IMR-90 (cell line): ENCODE data around the gene RGSL1. TPM values are rescaled to one million over a fixed set of nuclear protein-coding genes. Genes with fewer than 3 reads are reported as not detected.

Source experiments
- ATAC-seq: fragments of 200-7000 bp; cut with Tn5 transposase; 2 replicates; pipeline ENCODE4 v1.9.1; 2020; ENCODE audit warnings: low read depth, mild to moderate bottlenecking, moderate library complexity
- BruUV-seq: library from RNA; stranded (reverse); fragments of 400-500 nt; replicated peaks from 2 replicates; lab custom pipeline; 2021; lab: Mats Ljungman, UMichigan
- CTCF ChIA-PET: fragments of 300-600 bp; formaldehyde crosslinking; extraction: SDS; loops from one replicate; lab custom pipeline; 2021; ENCODE audit warnings: antibody characterized with exemption; lab: Yijun Ruan, JAX
- POLR2A ChIA-PET: fragments of 300-600 bp; sonication (Branson Sonifier 250); formaldehyde crosslinking; loops from one replicate; lab custom pipeline; 2022; ENCODE audit warnings: antibody characterized with exemption; ENCODE audit not compliant: unreplicated experiment; lab: Charles Lee
- DNase-seq: peaks from one replicate; pipeline ENCODE4 v3.0.0; 2013
- H2AFZ ChIP-seq: replicated peaks from 2 replicates; pipeline ENCODE3; 2013; ENCODE audit warnings: low read length, mild to moderate bottlenecking; ENCODE audit not compliant: poor library complexity
- H2AK5ac ChIP-seq: 2 replicates; pipeline ENCODE4 v1.6.1; 2013; ENCODE audit warnings: low read depth, low read length, inconsistent platforms
- H2AK9ac ChIP-seq: replicated peaks from 2 replicates; pipeline ENCODE3; 2013; ENCODE audit warnings: mild to moderate bottlenecking, low read depth, low read length, moderate library complexity; ENCODE audit not compliant: poor library complexity
- H2BK120ac ChIP-seq: 2 replicates; pipeline ENCODE4 v1.6.1; 2013; ENCODE audit warnings: low read depth, low read length, inconsistent platforms
- H2BK15ac ChIP-seq: 3 replicates; pipeline ENCODE4 v1.6.1; 2013; ENCODE audit warnings: low read depth, low read length, inconsistent platforms
- H2BK20ac ChIP-seq: 2 replicates; pipeline ENCODE4 v1.6.1; 2013; ENCODE audit warnings: low read depth, mild to moderate bottlenecking, inconsistent platforms, low read length, moderate library complexity
- H2BK5ac ChIP-seq: 2 replicates; pipeline ENCODE4 v1.6.1; 2013; ENCODE audit warnings: mild to moderate bottlenecking, low read depth, low read length, inconsistent platforms; ENCODE audit not compliant: poor library complexity, severe bottlenecking
- H3K14ac ChIP-seq: replicated peaks from 2 replicates; pipeline ENCODE4 v1.6.1; 2013; ENCODE audit warnings: low read depth, low read length, inconsistent platforms
- H3K18ac ChIP-seq: 2 replicates; pipeline ENCODE4 v1.6.1; 2013; ENCODE audit warnings: low read depth, low read length, control low read depth
- H3K23ac ChIP-seq: 2 replicates; pipeline ENCODE4 v1.6.1; 2013; ENCODE audit warnings: low read depth, low read length, inconsistent platforms
- H3K27ac ChIP-seq: 2 replicates; pipeline ENCODE4 v1.5.1; 2013; ENCODE audit warnings: mild to moderate bottlenecking, control low read depth, low read length; ENCODE audit not compliant: insufficient read depth
- H3K27me3 ChIP-seq: 2 replicates; pipeline ENCODE4 v1.6.1; 2013; ENCODE audit warnings: low read length; ENCODE audit not compliant: control insufficient read depth, insufficient read depth
- H3K36me3 ChIP-seq: 2 replicates; pipeline ENCODE4 v1.6.1; 2013; ENCODE audit warnings: low read length, mixed read lengths; ENCODE audit not compliant: control insufficient read depth, insufficient read depth
- H3K4ac ChIP-seq: 2 replicates; pipeline ENCODE4 v1.6.1; 2013; ENCODE audit warnings: low read depth, low read length, inconsistent platforms
- H3K4me1 ChIP-seq: 2 replicates; pipeline ENCODE4 v1.6.1; 2013; ENCODE audit warnings: low read length, mixed read lengths; ENCODE audit not compliant: control insufficient read depth, insufficient read depth
- H3K4me2 ChIP-seq: 2 replicates; pipeline ENCODE4 v1.6.1; 2013; ENCODE audit warnings: low read depth, mild to moderate bottlenecking, control low read depth, low read length, moderate library complexity
- H3K4me3 ChIP-seq: 2 replicates; pipeline ENCODE4 v1.5.1; 2013; ENCODE audit warnings: low read depth, mild to moderate bottlenecking, control low read depth, low read length, moderate library complexity; ENCODE audit not compliant: insufficient read depth
- H3K56ac ChIP-seq: 2 replicates; pipeline ENCODE4 v1.6.1; 2013; ENCODE audit warnings: low read length, inconsistent platforms; ENCODE audit not compliant: insufficient read depth; ENCODE audit errors: extremely low read depth
- H3K79me1 ChIP-seq, 2 experiments: 2 replicates each; pipeline ENCODE4 v1.6.1; 2013; ENCODE audit warnings: low read length in 2 of 2, inconsistent platforms in 1 of 2, low read depth in 1 of 2
- H3K9ac ChIP-seq: 2 replicates; pipeline ENCODE4 v1.6.1; 2013; ENCODE audit warnings: low read depth, low read length, control low read depth
- H3K9me1 ChIP-seq: 2 replicates; pipeline ENCODE4 v1.6.1; 2013; ENCODE audit warnings: low read length, inconsistent platforms; ENCODE audit not compliant: insufficient read depth
- H3K9me3 ChIP-seq: 2 replicates; pipeline ENCODE4 v1.6.1; 2013; ENCODE audit warnings: low read length; ENCODE audit not compliant: control insufficient read depth, insufficient read depth
- H4K20me1 ChIP-seq: 2 replicates; pipeline ENCODE4 v1.6.1; 2013; ENCODE audit warnings: low read length, inconsistent platforms; ENCODE audit not compliant: insufficient read depth
- H4K5ac ChIP-seq: 2 replicates; pipeline ENCODE4 v1.6.1; 2013; ENCODE audit warnings: mild to moderate bottlenecking, low read depth, low read length, control low read depth
- H4K8ac ChIP-seq, 2 experiments: 2 replicates each; pipeline ENCODE4 v1.6.1; 2013; ENCODE audit warnings: low read depth in 2 of 2, low read length in 2 of 2, control low read depth in 1 of 2, inconsistent platforms in 1 of 2
- H4K91ac ChIP-seq: 2 replicates; pipeline ENCODE4 v1.6.1; 2013; ENCODE audit warnings: low read depth, low read length, inconsistent platforms; ENCODE audit not compliant: insufficient read depth
- BHLHE40 ChIP-seq: fragments of 150-350 bp; IDR thresholded peaks from 2 replicates; pipeline ENCODE4 v1.6.1; 2016; ENCODE audit warnings: mild to moderate bottlenecking, low read depth, low read length
- CEBPB ChIP-seq: IDR thresholded peaks from 2 replicates; pipeline ENCODE4 v1.6.1; 2012; ENCODE audit warnings: low read depth, low read length, improper control_type of control experiment
- CHD1 ChIP-seq: IDR thresholded peaks from 2 replicates; pipeline ENCODE4 v1.6.1; 2012; ENCODE audit warnings: low read depth, low read length, improper control_type of control experiment
- FOS ChIP-seq: fragments of 150-350 bp; IDR thresholded peaks from 2 replicates; pipeline ENCODE4 v1.6.1; 2016; ENCODE audit warnings: low read depth, low read length
- MAFK ChIP-seq: IDR thresholded peaks from 2 replicates; pipeline ENCODE4 v1.6.1; 2012; ENCODE audit warnings: low read depth, low read length, improper control_type of control experiment
- MAZ ChIP-seq: IDR thresholded peaks from 2 replicates; pipeline ENCODE4 v1.6.1; 2012; ENCODE audit warnings: low read depth, mild to moderate bottlenecking, low read length, improper control_type of control experiment, moderate library complexity, borderline replicate concordance
- MXI1 ChIP-seq: IDR thresholded peaks from 2 replicates; pipeline ENCODE4 v1.6.1; 2012; ENCODE audit warnings: low read depth, mild to moderate bottlenecking, low read length, moderate library complexity, borderline replicate concordance
- NFE2L2 ChIP-seq: fragments of 150-350 bp; IDR thresholded peaks from 2 replicates; pipeline ENCODE4 v1.6.1; 2016; ENCODE audit warnings: low read depth, mild to moderate bottlenecking, low read length
- POLR2A ChIP-seq: IDR thresholded peaks from 2 replicates; pipeline ENCODE4 v1.6.1; 2012; ENCODE audit warnings: mild to moderate bottlenecking, low read depth, low read length
- RAD21 ChIP-seq: IDR thresholded peaks from 2 replicates; pipeline ENCODE4 v1.6.1; 2012; ENCODE audit warnings: low read length, improper control_type of control experiment
- RCOR1 ChIP-seq: IDR thresholded peaks from 2 replicates; pipeline ENCODE4 v1.6.1; 2012; ENCODE audit warnings: mild to moderate bottlenecking, low read length, improper control_type of control experiment; ENCODE audit not compliant: insufficient replicate concordance
- RFX5 ChIP-seq: IDR thresholded peaks from 2 replicates; pipeline ENCODE4 v1.8.0; 2012; ENCODE audit warnings: low read depth, mild to moderate bottlenecking, low read length, moderate library complexity
- SMC3 ChIP-seq: fragments of 150-350 bp; IDR thresholded peaks from 2 replicates; pipeline ENCODE4 v1.6.1; 2016; ENCODE audit warnings: low read depth, mild to moderate bottlenecking, antibody characterized with exemption, low read length, moderate library complexity
- WGBS, 2 experiments: methylation state at CpG; one replicate each; pipeline versions ENCODE4 v1.1.5 to v1.1.7; 2013; ENCODE audit warnings: missing lambda C conversion rate in 2 of 2; ENCODE audit not compliant: insufficient read length in 1 of 2; ENCODE audit errors: extremely low coverage in 2 of 2; 5-methylcytosine and 5-hydroxymethylcytosine counted together
- dilution Hi-C: fragments of 300-500 bp; cut with HindIII; formaldehyde crosslinking; loops from one replicate; pipeline ENCODE4 v1.14.3; 2018; ENCODE audit warnings: low sequenced_read_pairs; ENCODE audit not compliant: unreplicated experiment
- in situ Hi-C: fragments of 300-500 bp; cut with MboI; formaldehyde crosslinking; loops from 3 replicates; pipeline ENCODE4 v1.14.3; 2019; ENCODE audit warnings: low sequenced_read_pairs, inconsistent platforms, mixed read lengths
- intact Hi-C: fragments of 100-400 bp; cut with micrococcal nuclease; formaldehyde crosslinking; loops from 2 replicates; pipeline ENCODE4 v1.10.0; 2022
- polyA plus RNA-seq, 3 experiments: library from polyadenylated mRNA; depleted of rRNA; stranded (reverse); fragments of >200 nt; gene quantifications; 2 replicates each; pipeline ENCODE4 v1.2.3, GENCODE V29; 2012; ENCODE audit warnings: low replicate concordance in 1 of 3
- total RNA-seq: library from RNA; depleted of rRNA; stranded (reverse); fragments of >200 nt; gene quantifications from 2 replicates; pipeline ENCODE4 v1.2.3, GENCODE V29; 2012
- TF ChIP-seq, protein P1 (sequence below): conservative IDR thresholded peaks from 2 replicates; pipeline ENCODE4 v1.5.1; 2012; ENCODE audit warnings: mild to moderate bottlenecking, low read depth, low read length, improper control_type of control experiment
- TF ChIP-seq, protein P2 (sequence below): fragments of 150-350 bp; IDR thresholded peaks from 2 replicates; pipeline ENCODE4 v1.6.1; 2017; ENCODE audit warnings: mild to moderate bottlenecking, antibody characterized with exemption, low read length, low read depth
- TF ChIP-seq, protein P3 (sequence below): fragments of 150-350 bp; IDR thresholded peaks from 2 replicates; pipeline ENCODE4 v1.6.1; 2016; ENCODE audit warnings: low read depth, mild to moderate bottlenecking, low read length, moderate library complexity, borderline replicate concordance

The RGSL1 gene
- total and polyA plus RNA-seq, 2 of the 4 experiments (the other 2 are of a cell fraction), result not detected

DNA sequence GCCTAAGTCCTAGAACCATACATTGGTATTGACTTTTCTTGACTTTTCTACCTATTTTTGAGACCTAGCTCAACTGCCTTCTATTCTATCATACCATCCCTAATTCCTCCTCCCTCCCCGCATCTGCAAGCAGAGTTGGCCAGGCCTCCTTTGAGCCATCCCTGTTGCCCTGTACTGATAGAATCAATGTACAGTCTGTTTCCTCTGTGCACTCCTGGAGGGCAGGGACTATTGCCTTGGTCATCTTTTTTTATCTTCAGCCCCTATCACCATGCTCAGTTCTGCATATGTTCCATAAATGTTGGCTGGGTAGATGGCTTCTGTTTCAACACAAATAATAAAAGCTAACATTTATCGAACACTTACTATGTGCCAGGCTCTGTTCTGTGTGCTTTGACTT, 158.3 kb downstream of the RGSL1 start:
- no peaks in the 10 kb centered on the region for H3K79me1 ChIP-seq
- no peak overlapping the region for H2AK5ac ChIP-seq
- intact Hi-C loops (no loop called here), in situ Hi-C loops (no loop called here), dilution Hi-C loops (no loop called here)
- H3K27me3 ChIP-seq, result peaks cover 10% of the 10 kb centered on the region
- peaks cover 2% of the 10 kb centered on the region; the same call in 1 of the 2 replicates for H3K4me1 ChIP-seq
- no peak overlapping the region for H3K9ac ChIP-seq
- H4K5ac ChIP-seq, result no peak overlapping the region
- no peak overlapping the region for H3K4ac ChIP-seq
- H3K4me3 ChIP-seq, result no peak overlapping the region
- DNase-seq (no peak), ATAC-seq (no peak)
- ChIA-PET CTCF (interaction anchor here (0.6 to 1.3 kb wide), 2 partner anchors 174 to 230 kb away, joined by 3 to 4 read pairs; no protein-coding TSS in a partner anchor), POLR2A (interaction anchor here (0.5 kb wide), 1 partner anchor 149 kb away, joined by 11 read pairs; no protein-coding TSS in a partner anchor)
- H3K23ac ChIP-seq, result no peak overlapping the region
- peak overlapping the region in 1 of 2 experiments; percentile 40; a peak in 1 of 4 replicates for H4K8ac ChIP-seq
- H3K9me3 ChIP-seq, result no peaks in the 10 kb centered on the region
- H4K20me1 ChIP-seq, result no peaks in the 10 kb centered on the region
- no peak overlapping the region for H2BK5ac ChIP-seq
- no peak overlapping the region for H2BK15ac ChIP-seq
- H3K18ac ChIP-seq, result no peak overlapping the region
- no peak overlapping the region for H3K14ac ChIP-seq
- no peak overlapping the region for H2BK20ac ChIP-seq
- TF ChIP-seq, protein P1, sequence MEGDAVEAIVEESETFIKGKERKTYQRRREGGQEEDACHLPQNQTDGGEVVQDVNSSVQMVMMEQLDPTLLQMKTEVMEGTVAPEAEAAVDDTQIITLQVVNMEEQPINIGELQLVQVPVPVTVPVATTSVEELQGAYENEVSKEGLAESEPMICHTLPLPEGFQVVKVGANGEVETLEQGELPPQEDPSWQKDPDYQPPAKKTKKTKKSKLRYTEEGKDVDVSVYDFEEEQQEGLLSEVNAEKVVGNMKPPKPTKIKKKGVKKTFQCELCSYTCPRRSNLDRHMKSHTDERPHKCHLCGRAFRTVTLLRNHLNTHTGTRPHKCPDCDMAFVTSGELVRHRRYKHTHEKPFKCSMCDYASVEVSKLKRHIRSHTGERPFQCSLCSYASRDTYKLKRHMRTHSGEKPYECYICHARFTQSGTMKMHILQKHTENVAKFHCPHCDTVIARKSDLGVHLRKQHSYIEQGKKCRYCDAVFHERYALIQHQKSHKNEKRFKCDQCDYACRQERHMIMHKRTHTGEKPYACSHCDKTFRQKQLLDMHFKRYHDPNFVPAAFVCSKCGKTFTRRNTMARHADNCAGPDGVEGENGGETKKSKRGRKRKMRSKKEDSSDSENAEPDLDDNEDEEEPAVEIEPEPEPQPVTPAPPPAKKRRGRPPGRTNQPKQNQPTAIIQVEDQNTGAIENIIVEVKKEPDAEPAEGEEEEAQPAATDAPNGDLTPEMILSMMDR, result no peak
- TF ChIP-seq FOS (no peak), MAFK (no peak), CHD1 (no peak), RFX5 (no peak), RAD21 (no peak), RCOR1 (no peak), POLR2A (no peak), BHLHE40 (no peak), SMC3 (no peak), NFE2L2 (no peak), MAZ (no peak), MXI1 (no peak), CEBPB (no peak)
- TF ChIP-seq, protein P2, sequence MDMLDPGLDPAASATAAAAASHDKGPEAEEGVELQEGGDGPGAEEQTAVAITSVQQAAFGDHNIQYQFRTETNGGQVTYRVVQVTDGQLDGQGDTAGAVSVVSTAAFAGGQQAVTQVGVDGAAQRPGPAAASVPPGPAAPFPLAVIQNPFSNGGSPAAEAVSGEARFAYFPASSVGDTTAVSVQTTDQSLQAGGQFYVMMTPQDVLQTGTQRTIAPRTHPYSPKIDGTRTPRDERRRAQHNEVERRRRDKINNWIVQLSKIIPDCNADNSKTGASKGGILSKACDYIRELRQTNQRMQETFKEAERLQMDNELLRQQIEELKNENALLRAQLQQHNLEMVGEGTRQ, result no peak
- TF ChIP-seq, protein P3, sequence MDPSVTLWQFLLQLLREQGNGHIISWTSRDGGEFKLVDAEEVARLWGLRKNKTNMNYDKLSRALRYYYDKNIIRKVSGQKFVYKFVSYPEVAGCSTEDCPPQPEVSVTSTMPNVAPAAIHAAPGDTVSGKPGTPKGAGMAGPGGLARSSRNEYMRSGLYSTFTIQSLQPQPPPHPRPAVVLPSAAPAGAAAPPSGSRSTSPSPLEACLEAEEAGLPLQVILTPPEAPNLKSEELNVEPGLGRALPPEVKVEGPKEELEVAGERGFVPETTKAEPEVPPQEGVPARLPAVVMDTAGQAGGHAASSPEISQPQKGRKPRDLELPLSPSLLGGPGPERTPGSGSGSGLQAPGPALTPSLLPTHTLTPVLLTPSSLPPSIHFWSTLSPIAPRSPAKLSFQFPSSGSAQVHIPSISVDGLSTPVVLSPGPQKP, result no peak
- no CpG with 5 or more reads among the region's 2 CpGs for WGBS, 2 experiments
- no peak overlapping the region for H3K56ac ChIP-seq
- H3K36me3 ChIP-seq, result no peaks in the 10 kb centered on the region
- BruUV-seq, result no TSS peak
- H2AK9ac ChIP-seq, result no peak overlapping the region
- no peak overlapping the region for H3K4me2 ChIP-seq
- H4K91ac ChIP-seq, result no peak overlapping the region
- no peak overlapping the region for H2BK120ac ChIP-seq
- H3K9me1 ChIP-seq, result no peaks in the 10 kb centered on the region
- H3K27ac ChIP-seq, result no peak overlapping the region
- H2AFZ ChIP-seq, result no peak overlapping the region
